Cardiac muscle cell (in vitro differentiated cells and primary cell): ENCODE results near the gene KCNJ11. TPM values are rescaled to one million over a fixed set of nuclear protein-coding genes. Genes with fewer than 3 reads are reported as not detected.

Source experiments
- DNase-seq, 2 donors: peaks; one replicate each; pipeline versions ENCODE4 v3.0.0 to v3.0.0-alpha.2; 2010 to 2017; ENCODE audit warnings: low read depth in 1 of 2, low spot score in 1 of 2
- H3K27ac ChIP-seq: fragments of 200-600 bp; sonication (generic); 2 replicates; pipeline ENCODE4 v1.5.1; 2016
- H3K27me3 ChIP-seq: fragments of 200-600 bp; sonication (generic); 2 replicates; pipeline ENCODE4 v1.6.0; 2016; ENCODE audit warnings: control low read depth
- H3K36me3 ChIP-seq: fragments of 200-600 bp; sonication (generic); 2 replicates; pipeline ENCODE4 v1.5.1; 2016; ENCODE audit warnings: control low read depth
- H3K4me1 ChIP-seq: fragments of 200-600 bp; sonication (generic); 2 replicates; pipeline ENCODE4 v1.8.1; 2017; ENCODE audit warnings: low read depth, mild to moderate bottlenecking, mixed run types
- H3K4me3 ChIP-seq: fragments of 200-600 bp; sonication (generic); 2 replicates; pipeline ENCODE4 v1.5.1; 2016; ENCODE audit warnings: mild to moderate bottlenecking
- H3K9me3 ChIP-seq: fragments of 200-600 bp; sonication (generic); 2 replicates; pipeline ENCODE4 v1.5.1; 2017; ENCODE audit warnings: low read depth, mild to moderate bottlenecking, control low read depth
- CTCF ChIP-seq: IDR thresholded peaks from 2 replicates; pipeline ENCODE4 v1.5.1; 2012; ENCODE audit warnings: low read depth, mild to moderate bottlenecking, low read length
- polyA plus RNA-seq: library from polyadenylated mRNA; unstranded; fragments of >200 nt; fragmentation: Nextera tagmentation; extraction: Ambion mirVana; gene quantifications from 2 replicates; pipeline ENCODE4 v1.2.1, GENCODE V29; 2016
- total RNA-seq: library from RNA; depleted of rRNA; stranded (reverse); fragments of >200 nt; gene quantifications from 2 replicates; pipeline ENCODE4 v1.2.3, GENCODE V29; 2016

KCNJ11 gene
- total and polyA plus RNA-seq, 2 experiments from 2014 or later = 4.7 to 17.0 TPM

DNA sequence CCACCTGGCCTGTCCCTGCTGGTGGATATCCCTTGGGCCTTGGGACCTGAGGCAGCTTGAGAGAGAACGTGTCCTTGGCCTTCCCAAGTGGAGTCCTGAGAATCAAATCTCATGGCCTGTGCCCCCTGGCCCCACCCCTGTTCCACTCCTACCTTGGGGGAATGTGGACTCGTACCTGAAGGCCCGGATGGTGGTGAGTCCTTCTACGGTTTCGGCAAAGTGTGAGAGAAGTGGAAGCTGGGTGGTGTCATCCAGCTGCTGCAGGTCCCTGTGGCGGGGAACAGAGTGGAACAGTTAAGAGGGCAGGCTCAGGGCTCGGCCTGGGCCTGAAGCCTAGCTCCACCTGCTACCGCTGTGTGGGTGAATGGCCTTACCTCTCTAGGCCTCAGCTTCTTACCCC is 14.0 kb upstream of the KCNJ11 start:
- H3K4me3 ChIP-seq = no peak overlapping the region
- DNase-seq = no peak

GRCh38 chr11:17401841-17402240 is 13.4 kb upstream of the KCNJ11 start:
- no peak overlapping the region for H3K4me3 ChIP-seq
- H3K27me3 ChIP-seq = no peaks in the 10 kb centered on the region
- H3K4me1 ChIP-seq = peaks cover 6% of the 10 kb centered on the region
- no peaks in the 10 kb centered on the region for H3K36me3 ChIP-seq
- H3K27ac ChIP-seq = no peak overlapping the region
- H3K9me3 ChIP-seq = no peaks in the 10 kb centered on the region
- DNase-seq = no peak
- TF ChIP-seq CTCF = no peak

More for the DNA sequence above, 14.0 kb upstream of the KCNJ11 start:
- Histone ChIP-seq H3K27ac (no peak overlapping the region), H3K36me3 (no peaks in the 10 kb centered on the region), H3K27me3 (no peaks in the 10 kb centered on the region), H3K4me1 (peaks cover 6% of the 10 kb centered on the region), H3K9me3 (no peaks in the 10 kb centered on the region)
- no peak for TF ChIP-seq CTCF

- Histone ChIP-seq H3K27ac (no peak overlapping the region), H3K4me1 (peaks cover 6% of the 10 kb centered on the region)
- TF ChIP-seq CTCF = no peak
These were observed 12.9 kb upstream of the KCNJ11 start for GRCh38 chr11:17401316-17401715.

GRCh38 chr11:17400048-17400775 is 11.8 kb upstream of the KCNJ11 start:
- no peaks in the 10 kb centered on the region for H3K36me3 ChIP-seq
- no peak for TF ChIP-seq CTCF
- no peak overlapping the region for H3K27ac ChIP-seq
- no peaks in the 10 kb centered on the region for H3K9me3 ChIP-seq
- H3K27me3 ChIP-seq = no peaks in the 10 kb centered on the region
- no peak for DNase-seq
- H3K4me3 ChIP-seq = no peak overlapping the region
- no peaks in the 10 kb centered on the region for H3K4me1 ChIP-seq

More at GRCh38 chr11:17401316-17401715, 12.9 kb upstream of the KCNJ11 start:
- DNase-seq = no peak
- no peaks in the 10 kb centered on the region for H3K36me3 ChIP-seq
- H3K4me3 ChIP-seq = no peak overlapping the region
- no peaks in the 10 kb centered on the region for H3K9me3 ChIP-seq
- H3K27me3 ChIP-seq = no peaks in the 10 kb centered on the region

- no peak for TF ChIP-seq CTCF
- Histone ChIP-seq H3K27me3 (no peaks in the 10 kb centered on the region), H3K36me3 (no peaks in the 10 kb centered on the region), H3K9me3 (no peaks in the 10 kb centered on the region), H3K4me1 (no peaks in the 10 kb centered on the region), H3K27ac (no peak overlapping the region), H3K4me3 (no peak overlapping the region)
- DNase-seq = no peak
These were observed 10.8 kb upstream of the KCNJ11 start for GRCh38 chr11:17399236-17399635.
